Astrocyte (in vitro differentiated cells and primary cell): ENCODE results near the gene NPHP1.

Experiments
- CTCF ChIP-seq: IDR thresholded peaks from 2 replicates; pipeline ENCODE4 v1.5.1; 2011; ENCODE audit warnings: low read depth, mild to moderate bottlenecking, inconsistent platforms, low read length, moderate library complexity; ENCODE audit not compliant: insufficient read depth
- EZH2 ChIP-seq: IDR thresholded peaks from 2 replicates; pipeline ENCODE4 v1.6.1; 2012; ENCODE audit warnings: mild to moderate bottlenecking, low read length, inconsistent platforms; ENCODE audit not compliant: insufficient read depth

GRCh38 chr2:110215091-110215490 is 10.3 kb upstream of the NPHP1 start:
- no peak for TF ChIP-seq CTCF
- TF ChIP-seq EZH2 = no peak
